DOHH2 (cell line): ENCODE results near the gene STT3A.
A peak's percentile ranks its signal among the peaks of the same experiment; 100 is the strongest.

Experiments
- H3F3A ChIP-seq: fragments of 200-600 bp; sonication (generic), shearing (Covaris generic); 2 replicates; pipeline ENCODE4 v1.6.0; 2016; ENCODE audit warnings: antibody characterized with exemption, mild to moderate bottlenecking; ENCODE audit not compliant: control insufficient read depth, insufficient read depth
- H3K27ac ChIP-seq: fragments of 200-600 bp; sonication (generic); 2 replicates; pipeline ENCODE4 v1.5.1; 2014; ENCODE audit warnings: low read depth, mild to moderate bottlenecking, low read length, moderate library complexity
- H3K27me3 ChIP-seq: fragments of 200-600 bp; sonication (generic); 2 replicates; pipeline ENCODE4 v1.6.1; 2014; ENCODE audit warnings: mild to moderate bottlenecking, low read length, mixed read lengths; ENCODE audit not compliant: control insufficient read depth
- H3K36me3 ChIP-seq: fragments of 200-600 bp; sonication (generic); 2 replicates; pipeline ENCODE4 v1.6.1; 2014; ENCODE audit warnings: mild to moderate bottlenecking, low read length, moderate library complexity, mixed read lengths; ENCODE audit not compliant: control insufficient read depth
- H3K4me1 ChIP-seq: fragments of 200-600 bp; sonication (generic); 2 replicates; pipeline ENCODE4 v1.6.1; 2014; ENCODE audit warnings: mild to moderate bottlenecking, low read length, mixed read lengths; ENCODE audit not compliant: control insufficient read depth
- H3K4me2 ChIP-seq: fragments of 200-600 bp; sonication (generic); 2 replicates; pipeline ENCODE4 v1.6.0; 2014; ENCODE audit warnings: mild to moderate bottlenecking, low read length, moderate library complexity
- H3K4me3 ChIP-seq: fragments of 200-600 bp; sonication (generic); 2 replicates; pipeline ENCODE4 v1.5.1; 2014; ENCODE audit warnings: mild to moderate bottlenecking, low read length, mixed read lengths
- H3K79me2 ChIP-seq: fragments of 200-600 bp; sonication (generic); 2 replicates; pipeline ENCODE4 v1.6.1; 2014; ENCODE audit warnings: mild to moderate bottlenecking, low read length, mixed read lengths; ENCODE audit not compliant: control insufficient read depth
- H3K9me2 ChIP-seq: fragments of 200-600 bp; sonication (generic); replicated peaks from 2 replicates; pipeline ENCODE4 v1.6.1; 2014; ENCODE audit warnings: mild to moderate bottlenecking, low read length, mixed read lengths; ENCODE audit not compliant: control insufficient read depth
- H3K9me3 ChIP-seq: fragments of 200-600 bp; sonication (generic); 2 replicates; pipeline ENCODE4 v1.6.1; 2014; ENCODE audit warnings: antibody characterized with exemption, low read length, mixed read lengths; ENCODE audit not compliant: control insufficient read depth, insufficient read depth
- H4K20me1 ChIP-seq: fragments of 200-600 bp; sonication (generic); 2 replicates; pipeline ENCODE4 v1.6.0; 2014; ENCODE audit warnings: low read depth, mild to moderate bottlenecking, antibody characterized with exemption, low read length, moderate library complexity; ENCODE audit not compliant: control insufficient read depth, insufficient read depth
- EZH2phosphoT487 ChIP-seq: fragments of 200-600 bp; sonication (generic); IDR thresholded peaks from 2 replicates; pipeline ENCODE4 v1.6.1; 2017; ENCODE audit warnings: borderline replicate concordance, mild to moderate bottlenecking, antibody characterized with exemption, low read length, moderate library complexity, mixed read lengths
- TF ChIP-seq, protein P1 (sequence below): fragments of 200-600 bp; sonication (generic); IDR thresholded peaks from one replicate; pipeline ENCODE4 v1.5.1; 2014; ENCODE audit warnings: antibody characterized with exemption, mild to moderate bottlenecking, low read depth, low read length; ENCODE audit not compliant: poor library complexity, severe bottlenecking

STT3A gene

DNA sequence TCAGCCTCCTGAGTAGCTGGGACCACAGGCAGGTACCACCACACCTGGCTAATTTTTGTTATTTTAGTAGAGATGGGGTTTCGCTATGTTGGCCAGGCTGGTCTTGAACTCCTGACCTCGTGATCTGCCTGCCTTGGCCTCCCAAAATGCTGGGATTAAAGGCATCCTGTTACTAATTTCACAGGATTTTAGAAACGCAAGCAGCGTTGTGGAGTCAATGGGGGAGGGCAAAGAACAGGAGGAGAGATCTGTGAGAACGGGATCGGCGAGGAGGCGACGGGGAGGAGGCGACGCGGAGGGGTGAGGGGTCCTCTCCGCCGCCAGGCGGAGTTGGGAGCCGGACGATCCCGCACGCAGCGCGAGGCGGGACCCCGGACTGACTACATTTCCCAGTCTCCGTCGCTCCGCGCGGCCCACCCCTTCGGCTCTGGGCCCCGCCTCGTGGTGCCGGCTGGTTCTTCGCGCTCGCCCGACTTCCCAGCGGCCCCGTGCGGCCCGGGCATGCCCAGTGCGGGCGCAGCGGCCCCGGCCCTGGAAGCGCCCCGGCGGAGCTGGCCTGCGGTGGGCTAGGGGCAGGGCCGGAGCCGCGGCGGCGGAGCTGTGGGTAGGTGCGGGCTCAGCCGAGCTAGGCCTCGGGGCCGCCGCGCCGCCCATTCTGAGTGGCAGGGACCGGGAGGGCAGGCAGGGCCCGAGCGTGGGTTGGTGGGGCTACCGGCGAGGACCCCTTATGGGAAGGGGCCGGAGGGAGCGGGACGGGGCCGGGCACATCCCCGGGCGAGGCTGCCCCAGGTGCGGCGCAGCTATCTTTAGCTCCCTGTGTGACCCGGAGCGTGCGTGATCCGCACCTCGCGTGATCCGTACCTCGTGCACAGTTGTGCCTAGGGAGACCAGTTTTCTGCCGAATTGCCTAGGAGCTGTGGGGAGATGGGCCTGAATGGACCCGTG lies 23.4 kb upstream of the STT3A start, which contains the start of gene EI24:
EI24 (plus strand) TSS at position 508 of the 945 bp plus-strand sequence. CDS start 3,051 bp downstream, outside the sequence.
- Histone ChIP-seq H3K27me3 (no peaks in the 10 kb centered on the region), H3K9me3 (no peaks in the 10 kb centered on the region), H3K4me2 (peak within 1 kb of the TSS; percentile 78), H3K9me2 (no peaks in the 10 kb centered on the region), H3K27ac (peak within 1 kb of the TSS; percentile 60), H3K4me1 (peaks cover 28% of the 10 kb centered on the region), H3K79me2 (peaks cover 34% of the 10 kb centered on the region), H3K4me3 (peak within 1 kb of the TSS; percentile 95), H3F3A (peaks cover 4% of the 10 kb centered on the region; the same call in 1 of the 2 replicates), H3K36me3 (peaks cover 34% of the 10 kb centered on the region), H4K20me1 (no peaks in the 10 kb centered on the region)
- TF ChIP-seq EZH2phosphoT487 = no peak
- TF ChIP-seq, protein P1, sequence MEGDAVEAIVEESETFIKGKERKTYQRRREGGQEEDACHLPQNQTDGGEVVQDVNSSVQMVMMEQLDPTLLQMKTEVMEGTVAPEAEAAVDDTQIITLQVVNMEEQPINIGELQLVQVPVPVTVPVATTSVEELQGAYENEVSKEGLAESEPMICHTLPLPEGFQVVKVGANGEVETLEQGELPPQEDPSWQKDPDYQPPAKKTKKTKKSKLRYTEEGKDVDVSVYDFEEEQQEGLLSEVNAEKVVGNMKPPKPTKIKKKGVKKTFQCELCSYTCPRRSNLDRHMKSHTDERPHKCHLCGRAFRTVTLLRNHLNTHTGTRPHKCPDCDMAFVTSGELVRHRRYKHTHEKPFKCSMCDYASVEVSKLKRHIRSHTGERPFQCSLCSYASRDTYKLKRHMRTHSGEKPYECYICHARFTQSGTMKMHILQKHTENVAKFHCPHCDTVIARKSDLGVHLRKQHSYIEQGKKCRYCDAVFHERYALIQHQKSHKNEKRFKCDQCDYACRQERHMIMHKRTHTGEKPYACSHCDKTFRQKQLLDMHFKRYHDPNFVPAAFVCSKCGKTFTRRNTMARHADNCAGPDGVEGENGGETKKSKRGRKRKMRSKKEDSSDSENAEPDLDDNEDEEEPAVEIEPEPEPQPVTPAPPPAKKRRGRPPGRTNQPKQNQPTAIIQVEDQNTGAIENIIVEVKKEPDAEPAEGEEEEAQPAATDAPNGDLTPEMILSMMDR = peak; percentile 59

DNA sequence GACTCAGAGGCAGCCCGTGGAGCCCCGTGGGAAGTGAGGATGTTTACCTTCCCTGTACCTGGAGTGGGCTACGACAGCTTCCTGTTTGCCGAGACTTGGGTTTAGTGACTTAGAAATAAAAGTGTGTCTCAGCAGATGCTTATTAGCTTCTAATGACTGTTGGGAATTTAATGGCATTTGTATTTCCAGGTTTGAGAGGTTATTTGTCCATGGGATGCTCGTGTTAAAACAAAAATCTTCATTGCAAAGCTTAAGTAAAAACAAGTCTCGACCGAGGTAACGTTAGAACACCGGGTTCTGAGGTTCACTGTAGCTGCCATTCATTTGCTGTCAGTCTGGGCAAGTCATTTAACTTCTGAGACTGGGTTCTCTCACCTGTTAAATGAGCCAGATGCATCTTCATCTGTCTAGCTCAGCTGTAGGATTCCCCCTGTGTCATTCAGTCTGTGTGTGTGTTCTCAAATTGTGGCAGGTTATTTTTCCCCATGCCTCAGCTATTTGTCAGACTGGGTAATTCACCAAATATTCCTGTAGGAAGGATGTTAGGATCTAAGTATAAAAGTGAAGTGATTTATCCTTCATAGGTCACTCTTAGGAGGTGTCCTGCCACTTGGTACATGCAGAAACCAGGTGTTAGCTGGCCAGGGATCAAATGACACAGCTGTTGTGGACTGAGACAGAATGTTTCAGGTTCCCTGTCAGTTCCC lies 22.6 kb upstream of the STT3A start:
- Histone ChIP-seq H3K9me2 (no peaks in the 10 kb centered on the region), H3K27ac (peak overlapping the region; percentile 60), H3K4me2 (peak overlapping the region; percentile 78), H3F3A (peaks cover 4% of the 10 kb centered on the region; the same call in 1 of the 2 replicates), H3K36me3 (peaks cover 42% of the 10 kb centered on the region), H3K4me1 (peaks cover 28% of the 10 kb centered on the region), H3K4me3 (peak overlapping the region; percentile 95), H3K79me2 (peaks cover 34% of the 10 kb centered on the region), H3K27me3 (no peaks in the 10 kb centered on the region), H4K20me1 (no peaks in the 10 kb centered on the region), H3K9me3 (no peaks in the 10 kb centered on the region)
- TF ChIP-seq, protein P1 = no peak
- no peak for TF ChIP-seq EZH2phosphoT487

DNA sequence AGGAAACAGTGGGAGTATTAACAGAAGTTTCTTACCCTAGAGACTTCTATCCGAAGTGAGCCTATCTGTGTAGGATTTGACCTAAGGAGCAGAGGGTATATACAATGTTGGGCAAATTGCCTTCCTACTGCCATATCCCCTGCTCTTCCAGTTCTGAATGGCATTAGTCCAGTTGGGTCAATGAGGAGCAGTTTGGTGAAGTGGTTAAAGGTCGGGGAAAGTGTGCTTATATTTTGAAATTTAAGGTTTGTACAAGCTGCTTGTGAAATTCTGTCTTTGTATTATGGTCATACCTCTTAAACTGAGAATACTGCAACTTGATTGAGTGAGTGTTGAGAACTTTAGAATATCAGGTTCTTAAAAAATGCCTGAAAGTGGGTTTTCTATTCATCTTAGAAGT lies 21.7 kb upstream of the STT3A start:
- peak overlapping the region; percentile 95 for H3K4me3 ChIP-seq
- no peaks in the 10 kb centered on the region for H3K9me2 ChIP-seq
- peak overlapping the region; percentile 78 for H3K4me2 ChIP-seq
- H3K9me3 ChIP-seq = no peaks in the 10 kb centered on the region
- no peaks in the 10 kb centered on the region for H3K27me3 ChIP-seq
- H3K4me1 ChIP-seq = peaks cover 28% of the 10 kb centered on the region
- peaks cover 4% of the 10 kb centered on the region; the same call in 1 of the 2 replicates for H3F3A ChIP-seq
- peaks cover 51% of the 10 kb centered on the region for H3K36me3 ChIP-seq
- H4K20me1 ChIP-seq = no peaks in the 10 kb centered on the region
- no peak overlapping the region for H3K27ac ChIP-seq
- H3K79me2 ChIP-seq = peaks cover 34% of the 10 kb centered on the region
- TF ChIP-seq, protein P1 = no peak
- TF ChIP-seq EZH2phosphoT487 = no peak
